ENCODE measurements around the gene OPCML. TPM values are rescaled to one million over a fixed set of nuclear protein-coding genes. Genes with fewer than 3 reads are reported as not detected.

The OPCML gene
- polyA plus RNA-seq, 3 donors = not detected

DNA sequence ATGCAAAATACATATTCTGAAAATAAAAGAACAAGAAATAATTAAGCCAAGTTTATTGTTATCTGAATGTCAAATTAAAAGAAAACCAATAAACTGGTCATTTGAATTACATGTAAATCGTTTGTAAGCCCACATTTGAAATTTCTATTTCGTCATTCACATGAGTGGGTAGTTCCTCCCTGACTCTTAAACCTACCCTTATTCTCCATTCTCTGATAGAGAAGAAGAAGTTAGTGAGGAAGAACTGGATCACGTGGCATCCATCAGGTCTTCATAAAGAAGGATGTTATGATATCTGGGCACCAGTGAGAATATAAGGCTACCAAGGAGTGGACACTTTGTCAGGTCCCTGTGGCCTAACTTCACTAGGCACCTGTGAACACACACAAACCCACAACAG is 328.1 kb downstream of the OPCML start:
- WGBS (ENCODE audit: insufficient coverage) = no CpG with 5 or more reads among the region's 3 CpGs
- H3K4me3 Mint-ChIP-seq = no peak overlapping the region

DNA sequence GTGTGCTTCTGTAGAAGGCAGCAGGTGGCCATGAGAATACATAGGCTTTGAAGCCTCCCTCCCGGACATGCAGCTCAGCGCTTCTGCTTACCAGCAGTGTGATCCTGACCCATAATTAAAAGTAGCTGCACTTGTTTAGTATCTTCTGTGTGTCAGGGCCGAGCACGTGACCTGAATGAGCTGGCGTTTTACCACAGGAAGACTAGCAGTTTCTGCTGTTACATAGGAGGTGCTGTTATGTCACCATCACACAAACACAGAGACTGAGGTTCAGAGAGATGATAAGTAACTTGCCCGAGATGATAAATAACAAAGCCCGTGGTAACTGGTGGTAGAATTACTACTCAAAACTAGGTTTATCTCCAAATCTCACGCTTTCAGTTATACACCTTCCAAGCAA is 329.5 kb downstream of the OPCML start:
- Histone ChIP-seq H3K27me3 (ENCODE audit: control insufficient read depth in 2 of 2, insufficient read depth in 2 of 2, low read length in 2 of 2) (no peaks in the 10 kb centered on the region), H3K4me1 (ENCODE audit: control insufficient read depth in 1 of 2, insufficient read depth in 2 of 2, low read length in 2 of 2) (peaks cover 26 to 42% of the 10 kb centered on the region in 2 donors), H3K79me2 (ENCODE audit: insufficient read depth, low read length) (no peaks in the 10 kb centered on the region), H3K27ac (ENCODE audit: low read depth in 1 of 2, low read length in 2 of 2) (no peak overlapping the region), H4K20me1 (ENCODE audit: insufficient read depth, low read length) (no peaks in the 10 kb centered on the region), H3K4me3 (replicated peaks in 1 of 3; ENCODE audit: low read depth in 2 of 3, low read length in 3 of 3) (no peak overlapping the region), H2AFZ (ENCODE audit: insufficient read depth, low read depth, low read length, poor library complexity, severe bottlenecking) (peak overlapping the region; percentile 30), H3K4me2 (replicated peaks; ENCODE audit: extremely low read depth, low read length, poor library complexity, severe bottlenecking) (no peak overlapping the region), H3K36me3 (replicated peaks in 1 of 2; ENCODE audit: control insufficient read depth in 1 of 2, insufficient read depth in 2 of 2, low read length in 2 of 2) (no peaks in the 10 kb centered on the region), H3K9me3 (replicated peaks in 1 of 2; ENCODE audit: control insufficient read depth in 1 of 2, insufficient read depth in 1 of 2, low read length in 2 of 2) (peaks cover 0 to 4% of the 10 kb centered on the region in 2 donors), H3K9ac (ENCODE audit: insufficient read depth, low read length, poor library complexity, severe bottlenecking) (no peak overlapping the region)
- Mint-ChIP-seq H3K9me3 (peaks cover 0 to 7% (median 0%) of the 10 kb centered on the region in 7 donors), H3K36me3 (no peaks in the 10 kb centered on the region), H3K27ac (peak overlapping the region in 3 of 7 donors; percentile 5 to 84 (median 16)), H3K4me1 (peaks cover 27% of the 10 kb centered on the region), H3K4me3 (no peak overlapping the region), H3K27me3 (ENCODE audit: low read depth in 3 of 3) (peaks cover 0 to 6% (median 0%) of the 10 kb centered on the region in 3 donors)
- TF ChIP-seq, protein P1, sequence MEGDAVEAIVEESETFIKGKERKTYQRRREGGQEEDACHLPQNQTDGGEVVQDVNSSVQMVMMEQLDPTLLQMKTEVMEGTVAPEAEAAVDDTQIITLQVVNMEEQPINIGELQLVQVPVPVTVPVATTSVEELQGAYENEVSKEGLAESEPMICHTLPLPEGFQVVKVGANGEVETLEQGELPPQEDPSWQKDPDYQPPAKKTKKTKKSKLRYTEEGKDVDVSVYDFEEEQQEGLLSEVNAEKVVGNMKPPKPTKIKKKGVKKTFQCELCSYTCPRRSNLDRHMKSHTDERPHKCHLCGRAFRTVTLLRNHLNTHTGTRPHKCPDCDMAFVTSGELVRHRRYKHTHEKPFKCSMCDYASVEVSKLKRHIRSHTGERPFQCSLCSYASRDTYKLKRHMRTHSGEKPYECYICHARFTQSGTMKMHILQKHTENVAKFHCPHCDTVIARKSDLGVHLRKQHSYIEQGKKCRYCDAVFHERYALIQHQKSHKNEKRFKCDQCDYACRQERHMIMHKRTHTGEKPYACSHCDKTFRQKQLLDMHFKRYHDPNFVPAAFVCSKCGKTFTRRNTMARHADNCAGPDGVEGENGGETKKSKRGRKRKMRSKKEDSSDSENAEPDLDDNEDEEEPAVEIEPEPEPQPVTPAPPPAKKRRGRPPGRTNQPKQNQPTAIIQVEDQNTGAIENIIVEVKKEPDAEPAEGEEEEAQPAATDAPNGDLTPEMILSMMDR (IDR thresholded peaks at IDR 0.05) = no peak
- intact Hi-C loops (cut with micrococcal nuclease) = no loop called here
- WGBS (ENCODE audit: insufficient coverage) = 100% methylated on average over 2 of the region's 8 CpGs
- DNase-seq = peak; percentile 37 to 61 (median 38)

More for the DNA sequence above, 328.1 kb downstream of the OPCML start:
- peaks cover 0 to 7% (median 0%) of the 10 kb centered on the region in 7 donors for H3K9me3 Mint-ChIP-seq
- H3K27ac ChIP-seq (ENCODE audit: low read depth in 1 of 2, low read length in 2 of 2) = peak overlapping the region in 1 of 2 donors; percentile 43
- no peaks in the 10 kb centered on the region for H3K27me3 ChIP-seq (ENCODE audit: control insufficient read depth in 2 of 2, insufficient read depth in 2 of 2, low read length in 2 of 2)
- no peak overlapping the region for H3K9ac ChIP-seq (ENCODE audit: insufficient read depth, low read length, poor library complexity, severe bottlenecking)
- H2AFZ ChIP-seq (ENCODE audit: insufficient read depth, low read depth, low read length, poor library complexity, severe bottlenecking) = no peak overlapping the region
- no peaks in the 10 kb centered on the region for H3K79me2 ChIP-seq (ENCODE audit: insufficient read depth, low read length)
- H3K4me1 Mint-ChIP-seq = peaks cover 25% of the 10 kb centered on the region
- H3K4me2 ChIP-seq (replicated peaks; ENCODE audit: extremely low read depth, low read length, poor library complexity, severe bottlenecking) = no peak overlapping the region
- peaks cover 26 to 42% of the 10 kb centered on the region in 2 donors for H3K4me1 ChIP-seq (ENCODE audit: control insufficient read depth in 1 of 2, insufficient read depth in 2 of 2, low read length in 2 of 2)
- no peaks in the 10 kb centered on the region for H4K20me1 ChIP-seq (ENCODE audit: insufficient read depth, low read length)
- TF ChIP-seq, protein P1 (IDR thresholded peaks at IDR 0.05) = no peak
- no peak overlapping the region for H3K4me3 ChIP-seq (replicated peaks in 1 of 3; ENCODE audit: low read depth in 2 of 3, low read length in 3 of 3)
- H3K9me3 ChIP-seq (replicated peaks in 1 of 2; ENCODE audit: control insufficient read depth in 1 of 2, insufficient read depth in 1 of 2, low read length in 2 of 2) = peaks cover 0 to 4% of the 10 kb centered on the region in 2 donors
- DNase-seq = peak; percentile 21 to 45 (median 44)
- H3K36me3 Mint-ChIP-seq = no peaks in the 10 kb centered on the region
- H3K27ac Mint-ChIP-seq = peak overlapping the region in 1 of 7 donors; percentile 11
- no peaks in the 10 kb centered on the region for H3K36me3 ChIP-seq (replicated peaks in 1 of 2; ENCODE audit: control insufficient read depth in 1 of 2, insufficient read depth in 2 of 2, low read length in 2 of 2)
- H3K27me3 Mint-ChIP-seq (ENCODE audit: low read depth in 3 of 3) = peaks cover 0 to 7% (median 0%) of the 10 kb centered on the region in 3 donors
- intact Hi-C loops (cut with micrococcal nuclease) = no loop called here
